Liver (tissue), 3 donors: Measurements from ENCODE around the gene TMEM212.

Experiments used
- ATF3 ChIP-seq: IDR thresholded peaks from 2 replicates; pipeline ENCODE4 v1.6.1; 2016; ENCODE audit warnings: antibody characterized with exemption
- EGR1 ChIP-seq, 2 donors: IDR thresholded peaks; 2 replicates each; pipeline ENCODE4 v1.6.1; 2016 to 2018; ENCODE audit warnings: antibody characterized with exemption in 2 of 2, low read depth in 2 of 2
- FOXA1 ChIP-seq: IDR thresholded peaks from 2 replicates; pipeline ENCODE4 v1.6.1; 2016; ENCODE audit warnings: antibody characterized with exemption
- GABPA ChIP-seq, 2 donors: IDR thresholded peaks in 1 of 2; conservative IDR thresholded peaks in 1 of 2; 2 replicates each; pipeline ENCODE4 v1.6.1; 2016; ENCODE audit warnings: antibody characterized with exemption in 2 of 2, mild to moderate bottlenecking in 1 of 2, moderate library complexity in 1 of 2
- RAD21 ChIP-seq, 2 donors: IDR thresholded peaks; 2 replicates each; pipeline ENCODE4 v1.6.1; 2016; ENCODE audit warnings: antibody characterized with exemption in 2 of 2, mild to moderate bottlenecking in 2 of 2
- REST ChIP-seq: IDR thresholded peaks from 2 replicates; pipeline ENCODE4 v1.6.1; 2016; ENCODE audit warnings: antibody characterized with exemption, mild to moderate bottlenecking
- RXRA ChIP-seq, 2 donors: IDR thresholded peaks; 2 replicates each; pipeline ENCODE4 v1.6.1; 2017 to 2018; ENCODE audit warnings: antibody characterized with exemption in 2 of 2, mild to moderate bottlenecking in 1 of 2
- SP1 ChIP-seq: IDR thresholded peaks from 2 replicates; pipeline ENCODE4 v1.6.1; 2018; ENCODE audit warnings: antibody characterized with exemption, mild to moderate bottlenecking
- TAF1 ChIP-seq: conservative IDR thresholded peaks from 2 replicates; pipeline ENCODE4 v1.6.1; 2016; ENCODE audit warnings: antibody characterized with exemption, mild to moderate bottlenecking
- YY1 ChIP-seq: IDR thresholded peaks from 2 replicates; pipeline ENCODE4 v1.6.1; 2016; ENCODE audit warnings: antibody characterized with exemption, mild to moderate bottlenecking
- TF ChIP-seq, protein P1 (sequence below): fragments of 150-350 bp; IDR thresholded peaks from 2 replicates; pipeline ENCODE4 v1.5.1; 2017; ENCODE audit warnings: improper control_type of control experiment, low read depth, low read length; ENCODE audit not compliant: missing input control
- TF ChIP-seq, protein P2 (sequence below): IDR thresholded peaks from 2 replicates; pipeline ENCODE4 v1.6.1; 2016; ENCODE audit warnings: antibody characterized with exemption
- donor health status: healthy.
- donor health status: healthy.

DNA sequence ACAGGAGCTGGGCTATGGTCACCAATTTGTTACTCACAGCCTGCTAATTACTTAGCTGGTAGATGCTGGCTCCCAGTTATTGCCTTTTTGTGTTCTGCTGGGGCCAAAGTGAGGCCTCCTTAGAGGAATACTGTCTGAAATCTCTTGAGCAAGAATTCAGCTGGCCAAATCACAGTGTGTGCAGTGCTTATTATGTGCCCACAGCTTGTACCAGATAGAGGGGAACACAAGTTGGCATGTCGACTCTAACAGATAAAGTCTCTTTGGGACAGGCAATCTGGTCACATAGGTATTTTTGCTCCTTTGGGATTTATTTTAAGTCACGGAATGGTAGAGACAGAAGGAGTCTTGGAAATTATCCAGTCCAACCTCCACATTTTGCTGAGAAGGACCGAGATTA lies 6.3 kb upstream of the TMEM212 start:
- TF ChIP-seq TAF1 (no peak), RXRA (IDR thresholded peaks at IDR 0.05) (no peak), REST (no peak), YY1 (no peak), SP1 (no peak), FOXA1 (no peak), ATF3 (no peak), RAD21 (IDR thresholded peaks at IDR 0.05) (no peak), EGR1 (IDR thresholded peaks at IDR 0.05; ENCODE audit: low read depth in 2 of 2) (no peak), GABPA (IDR thresholded peaks at IDR 0.05 in 1 of 2, conservative IDR thresholded peaks at IDR 0.05 in 1 of 2) (no peak)
- TF ChIP-seq, protein P1, sequence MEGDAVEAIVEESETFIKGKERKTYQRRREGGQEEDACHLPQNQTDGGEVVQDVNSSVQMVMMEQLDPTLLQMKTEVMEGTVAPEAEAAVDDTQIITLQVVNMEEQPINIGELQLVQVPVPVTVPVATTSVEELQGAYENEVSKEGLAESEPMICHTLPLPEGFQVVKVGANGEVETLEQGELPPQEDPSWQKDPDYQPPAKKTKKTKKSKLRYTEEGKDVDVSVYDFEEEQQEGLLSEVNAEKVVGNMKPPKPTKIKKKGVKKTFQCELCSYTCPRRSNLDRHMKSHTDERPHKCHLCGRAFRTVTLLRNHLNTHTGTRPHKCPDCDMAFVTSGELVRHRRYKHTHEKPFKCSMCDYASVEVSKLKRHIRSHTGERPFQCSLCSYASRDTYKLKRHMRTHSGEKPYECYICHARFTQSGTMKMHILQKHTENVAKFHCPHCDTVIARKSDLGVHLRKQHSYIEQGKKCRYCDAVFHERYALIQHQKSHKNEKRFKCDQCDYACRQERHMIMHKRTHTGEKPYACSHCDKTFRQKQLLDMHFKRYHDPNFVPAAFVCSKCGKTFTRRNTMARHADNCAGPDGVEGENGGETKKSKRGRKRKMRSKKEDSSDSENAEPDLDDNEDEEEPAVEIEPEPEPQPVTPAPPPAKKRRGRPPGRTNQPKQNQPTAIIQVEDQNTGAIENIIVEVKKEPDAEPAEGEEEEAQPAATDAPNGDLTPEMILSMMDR = no peak
- TF ChIP-seq, protein P2, sequence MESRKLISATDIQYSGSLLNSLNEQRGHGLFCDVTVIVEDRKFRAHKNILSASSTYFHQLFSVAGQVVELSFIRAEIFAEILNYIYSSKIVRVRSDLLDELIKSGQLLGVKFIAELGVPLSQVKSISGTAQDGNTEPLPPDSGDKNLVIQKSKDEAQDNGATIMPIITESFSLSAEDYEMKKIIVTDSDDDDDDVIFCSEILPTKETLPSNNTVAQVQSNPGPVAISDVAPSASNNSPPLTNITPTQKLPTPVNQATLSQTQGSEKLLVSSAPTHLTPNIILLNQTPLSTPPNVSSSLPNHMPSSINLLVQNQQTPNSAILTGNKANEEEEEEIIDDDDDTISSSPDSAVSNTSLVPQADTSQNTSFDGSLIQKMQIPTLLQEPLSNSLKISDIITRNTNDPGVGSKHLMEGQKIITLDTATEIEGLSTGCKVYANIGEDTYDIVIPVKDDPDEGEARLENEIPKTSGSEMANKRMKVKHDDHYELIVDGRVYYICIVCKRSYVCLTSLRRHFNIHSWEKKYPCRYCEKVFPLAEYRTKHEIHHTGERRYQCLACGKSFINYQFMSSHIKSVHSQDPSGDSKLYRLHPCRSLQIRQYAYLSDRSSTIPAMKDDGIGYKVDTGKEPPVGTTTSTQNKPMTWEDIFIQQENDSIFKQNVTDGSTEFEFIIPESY = no peak
